Measurements from ENCODE around the gene NTSR1.

Gene NTSR1

GRCh38 chr20:62699741-62700140, 8.9 kb upstream of the NTSR1 start:
- Histone ChIP-seq H3K79me2 (ENCODE audit: insufficient read depth, low read length) (no peaks in the 10 kb centered on the region), H3K36me3 (ENCODE audit: insufficient read depth, low read length) (no peaks in the 10 kb centered on the region), H2AFZ (ENCODE audit: low read length) (no peak overlapping the region), H3K4me3 (ENCODE audit: low read length, poor library complexity, severe bottlenecking) (no peak overlapping the region), H3K4me2 (ENCODE audit: low read depth, low read length, poor library complexity, severe bottlenecking) (no peak overlapping the region), H3K27me3 (ENCODE audit: insufficient read depth, low read length, poor library complexity, severe bottlenecking) (no peaks in the 10 kb centered on the region), H3K4me1 (ENCODE audit: insufficient read depth, low read length, poor library complexity, severe bottlenecking) (no peaks in the 10 kb centered on the region), H3K9me2 (replicated peaks; ENCODE audit: low read depth, low read length) (no peaks in the 10 kb centered on the region), H4K20me1 (ENCODE audit: insufficient read depth, low read length, poor library complexity, severe bottlenecking) (no peaks in the 10 kb centered on the region), H3K9ac (ENCODE audit: low read depth, low read length, poor library complexity, severe bottlenecking) (no peak overlapping the region), H3K9me3 (ENCODE audit: insufficient read depth, low read depth, low read length) (no peaks in the 10 kb centered on the region), H3F3A (ENCODE audit: low read depth) (no peaks in the 10 kb centered on the region)
- TF ChIP-seq EZH2phosphoT487 (IDR thresholded peaks at IDR 0.05; ENCODE audit: borderline replicate concordance) (no peak), CTCF (conservative IDR thresholded peaks at IDR 0.05; ENCODE audit: low read length) (no peak)

GRCh38 chr20:62700261-62700930, 8.2 kb upstream of the NTSR1 start:
- H3K36me3 ChIP-seq (ENCODE audit: insufficient read depth, low read length), result no peaks in the 10 kb centered on the region
- H3K9me3 ChIP-seq (ENCODE audit: insufficient read depth, low read depth, low read length), result no peaks in the 10 kb centered on the region
- H2AFZ ChIP-seq (ENCODE audit: low read length), result no peak overlapping the region
- no peaks in the 10 kb centered on the region for H3K79me2 ChIP-seq (ENCODE audit: insufficient read depth, low read length)
- H3K4me2 ChIP-seq (ENCODE audit: low read depth, low read length, poor library complexity, severe bottlenecking), result no peak overlapping the region
- no peaks in the 10 kb centered on the region for H4K20me1 ChIP-seq (ENCODE audit: insufficient read depth, low read length, poor library complexity, severe bottlenecking)
- H3K4me1 ChIP-seq (ENCODE audit: insufficient read depth, low read length, poor library complexity, severe bottlenecking), result no peaks in the 10 kb centered on the region
- H3K9ac ChIP-seq (ENCODE audit: low read depth, low read length, poor library complexity, severe bottlenecking), result no peak overlapping the region
- H3K9me2 ChIP-seq (replicated peaks; ENCODE audit: low read depth, low read length), result no peaks in the 10 kb centered on the region
- TF ChIP-seq CTCF (conservative IDR thresholded peaks at IDR 0.05; ENCODE audit: low read length) (no peak), EZH2phosphoT487 (IDR thresholded peaks at IDR 0.05; ENCODE audit: borderline replicate concordance) (no peak)
- no peak overlapping the region for H3K4me3 ChIP-seq (ENCODE audit: low read length, poor library complexity, severe bottlenecking)
- H3K27me3 ChIP-seq (ENCODE audit: insufficient read depth, low read length, poor library complexity, severe bottlenecking), result no peaks in the 10 kb centered on the region
- H3F3A ChIP-seq (ENCODE audit: low read depth), result no peaks in the 10 kb centered on the region

- Histone ChIP-seq H3K4me2 (ENCODE audit: low read depth, low read length, poor library complexity, severe bottlenecking) (no peak overlapping the region), H3K9me3 (ENCODE audit: insufficient read depth, low read depth, low read length) (no peaks in the 10 kb centered on the region), H3K27me3 (ENCODE audit: insufficient read depth, low read length, poor library complexity, severe bottlenecking) (no peaks in the 10 kb centered on the region), H3K36me3 (ENCODE audit: insufficient read depth, low read length) (no peaks in the 10 kb centered on the region), H3K79me2 (ENCODE audit: insufficient read depth, low read length) (no peaks in the 10 kb centered on the region), H3K4me1 (ENCODE audit: insufficient read depth, low read length, poor library complexity, severe bottlenecking) (no peaks in the 10 kb centered on the region), H2AFZ (ENCODE audit: low read length) (no peak overlapping the region), H3K4me3 (ENCODE audit: low read length, poor library complexity, severe bottlenecking) (no peak overlapping the region), H3K9ac (ENCODE audit: low read depth, low read length, poor library complexity, severe bottlenecking) (no peak overlapping the region), H3F3A (ENCODE audit: low read depth) (no peaks in the 10 kb centered on the region), H3K9me2 (replicated peaks; ENCODE audit: low read depth, low read length) (no peaks in the 10 kb centered on the region), H4K20me1 (ENCODE audit: insufficient read depth, low read length, poor library complexity, severe bottlenecking) (no peaks in the 10 kb centered on the region)
- no peak for TF ChIP-seq CTCF (conservative IDR thresholded peaks at IDR 0.05; ENCODE audit: low read length)
- TF ChIP-seq EZH2phosphoT487 (IDR thresholded peaks at IDR 0.05; ENCODE audit: borderline replicate concordance), result no peak
Observed at GRCh38 chr20:62701161-62702012, 7.2 kb upstream of the NTSR1 start.

Data from Loucy (cell line).